Right lobe of liver (tissue), 6 donors: ENCODE results near the gene FGF9. TPM values are rescaled to one million over a fixed set of nuclear protein-coding genes. Genes with fewer than 3 reads are reported as not detected.

Source experiments
- ATAC-seq, 4 donors: fragments of 200-7000 bp; cut with Tn5 transposase; one replicate each; pipeline ENCODE4 v1.9.1; 2020; ENCODE audit warnings: mild to moderate bottlenecking in 4 of 4, moderate library complexity in 4 of 4
- DNase-seq, 3 donors: peaks; one replicate each; pipeline ENCODE4 v3.0.0-alpha.2; 2020
- H3K27ac ChIP-seq, 3 donors: fragments of 200-600 bp; one replicate each; pipeline ENCODE4 v1.8.0; 2022
- H3K27me3 ChIP-seq, 2 donors: fragments of 200-600 bp; one replicate each; pipeline ENCODE4 v1.8.0; 2022
- H3K36me3 ChIP-seq, 4 donors: fragments of 200-600 bp; sonication (generic) in 1 of 4; one replicate each; pipeline versions ENCODE4 v1.5.1 to v1.8.0; 2017 to 2022; ENCODE audit warnings: control low read depth in 1 of 4
- H3K4me1 ChIP-seq, 4 donors: fragments of 200-600 bp; sonication (generic) in 1 of 4; one replicate each; pipeline versions ENCODE4 v1.5.1 to v1.8.0; 2017 to 2022; ENCODE audit warnings: control low read depth in 1 of 4
- H3K4me3 ChIP-seq, 3 donors: fragments of 200-600 bp; one replicate each; pipeline ENCODE4 v1.8.0; 2022
- H3K9me3 ChIP-seq, 4 donors: fragments of 200-600 bp; sonication (generic) in 1 of 4; one replicate each; pipeline versions ENCODE4 v1.5.1 to v1.8.0; 2017 to 2022; ENCODE audit warnings: control low read depth in 1 of 4
- CTCF ChIP-seq, 4 donors: fragments of 200-600 bp in 3 of 4; fragments of 450-650 bp in 1 of 4; IDR thresholded peaks; one replicate each; pipeline versions ENCODE4 v1.5.1 to v1.8.0; 2016 to 2022; ENCODE audit warnings: antibody characterized with exemption in 4 of 4, mild to moderate bottlenecking in 2 of 4
- POLR2A ChIP-seq: fragments of 450-650 bp; IDR thresholded peaks from one replicate; pipeline ENCODE4 v1.6.1; 2017; ENCODE audit warnings: antibody characterized with exemption, mild to moderate bottlenecking
- WGBS: methylation state at CpG from one replicate; pipeline ENCODE4 v1.1.6; 2018; ENCODE audit warnings: low coverage, low lambda C conversion rate; ENCODE audit not compliant: insufficient coverage; ENCODE audit errors: missing lambda C conversion rate; 5-methylcytosine and 5-hydroxymethylcytosine counted together
- intact Hi-C, 2 donors: fragments of 100-400 bp; cut with DNase I; formaldehyde crosslinking; loops; one replicate each; pipeline versions ENCODE4 v1.11.2 to v1.14.1; 2022
- total RNA-seq, 6 experiments: library from RNA; depleted of rRNA in 2 of 6; stranded (reverse); fragments of >200 nt in 2 of 6; fragmentation: NEBNext Ultra II Directional in 3 of 6; extraction: Animal tissue kit (Norgen Biotek cat#: 25700) in 3 of 6; gene quantifications; one replicate each; pipeline versions ENCODE4 v1.1.0 to v1.2.4, GENCODE V29; 2016 to 2023
- donor health status: DM: no; HTN: yes; CAD: no.
- donor health status: DM: no; HTN: no; CAD: no.
- donor health status: DM: no; HTN: no; CAD: no.
- donor health status: DM: no; HTN: yes; CAD: no.
- donor health status: DM: no; HTN: yes; CAD: no.

FGF9 gene
- total RNA-seq, 6 experiments from 2014 or later, result not detected

DNA sequence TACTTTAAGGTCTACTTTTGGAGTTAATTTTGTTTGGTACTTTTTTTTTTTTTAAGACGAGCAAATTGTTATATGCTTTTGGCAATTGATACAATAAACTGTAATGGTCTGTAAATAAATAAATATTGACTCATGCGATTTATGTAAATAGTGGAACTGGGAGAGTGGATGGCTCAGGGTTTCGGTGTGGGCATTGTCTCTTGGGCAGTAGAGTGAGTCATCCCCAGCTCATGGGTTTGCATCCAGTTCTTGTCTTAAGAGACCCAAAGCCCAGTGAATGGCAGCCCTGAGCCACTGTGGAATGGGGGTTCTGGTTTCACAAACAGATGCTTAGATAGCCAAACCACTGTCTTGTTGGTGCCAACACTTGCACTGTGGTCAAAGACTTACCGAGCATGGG lies 33.0 kb downstream of the FGF9 start:
- WGBS, result 43% methylated on average over 3 of the region's 4 CpGs
- H3K27ac ChIP-seq, result no peak overlapping the region
- no peak for ATAC-seq

DNA sequence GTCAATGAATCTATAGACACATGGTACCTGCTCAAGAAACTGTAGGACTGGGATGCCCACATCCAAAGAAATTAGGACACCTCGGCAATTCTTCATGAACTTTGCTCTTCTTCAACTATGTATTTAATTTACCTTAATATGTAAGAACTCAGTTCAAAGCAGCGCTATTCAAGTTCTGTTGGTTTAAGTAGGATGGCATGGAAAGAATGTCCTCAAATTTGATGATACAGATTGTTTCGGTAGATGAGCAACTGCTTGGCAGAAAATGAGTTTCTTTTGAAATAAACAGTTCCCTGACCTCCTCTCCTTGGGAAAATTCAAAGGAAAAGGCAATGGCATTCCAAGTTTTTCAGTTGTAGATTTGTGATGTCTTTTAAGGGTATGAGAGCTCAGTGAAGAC lies 36.7 kb downstream of the FGF9 start:
- H3K27ac ChIP-seq, result no peak overlapping the region
- no peaks in the 10 kb centered on the region for H3K9me3 ChIP-seq
- H3K4me3 ChIP-seq, result no peak overlapping the region
- ATAC-seq (no peak), DNase-seq (no peak)
- TF ChIP-seq POLR2A, result no peak
- TF ChIP-seq CTCF (IDR thresholded peaks at IDR 0.05), result no peak
- no peaks in the 10 kb centered on the region for H3K36me3 ChIP-seq
- 51% methylated on average over 3 of the region's 3 CpGs for whole genome bisulfite sequencing
- intact Hi-C loops, result no loop called here
- no peaks in the 10 kb centered on the region for H3K27me3 ChIP-seq
- H3K4me1 ChIP-seq, result no peaks in the 10 kb centered on the region

More for the DNA sequence above, 33.0 kb downstream of the FGF9 start:
- no peaks in the 10 kb centered on the region for H3K36me3 ChIP-seq
- H3K4me1 ChIP-seq, result no peaks in the 10 kb centered on the region
- no peak for TF ChIP-seq POLR2A
- no peak for TF ChIP-seq CTCF (IDR thresholded peaks at IDR 0.05)
- H3K27me3 ChIP-seq, result no peaks in the 10 kb centered on the region
- no peaks in the 10 kb centered on the region for H3K9me3 ChIP-seq
- no peak overlapping the region for H3K4me3 ChIP-seq
- DNase-seq, result no peak
- intact Hi-C loops, result no loop called here

- ATAC-seq (no peak), DNase-seq (no peak)
- Histone ChIP-seq H3K4me3 (no peak overlapping the region), H3K27ac (no peak overlapping the region), H3K36me3 (no peaks in the 10 kb centered on the region), H3K27me3 (no peaks in the 10 kb centered on the region), H3K4me1 (no peaks in the 10 kb centered on the region), H3K9me3 (no peaks in the 10 kb centered on the region)
- intact Hi-C loops, result no loop called here
- WGBS, result 46% methylated on average over 1 of the region's 1 CpG
- no peak for TF ChIP-seq POLR2A
- TF ChIP-seq CTCF (IDR thresholded peaks at IDR 0.05), result no peak
These were observed 38.8 kb downstream of the FGF9 start for GRCh38 chr13:21709697-21710096.

- DNase-seq (no peak), ATAC-seq (no peak)
- no peak for TF ChIP-seq CTCF (IDR thresholded peaks at IDR 0.05)
- no peak for TF ChIP-seq POLR2A
- H3K27me3 ChIP-seq, result no peaks in the 10 kb centered on the region
- intact Hi-C loops, result no loop called here
- H3K4me1 ChIP-seq, result no peaks in the 10 kb centered on the region
- H3K36me3 ChIP-seq, result no peaks in the 10 kb centered on the region
- no peak overlapping the region for H3K27ac ChIP-seq
- no peak overlapping the region for H3K4me3 ChIP-seq
- H3K9me3 ChIP-seq, result no peaks in the 10 kb centered on the region
- WGBS, result 42% methylated on average over 2 of the region's 2 CpGs
These were observed 39.3 kb downstream of the FGF9 start for GRCh38 chr13:21710163-21710562.

DNA sequence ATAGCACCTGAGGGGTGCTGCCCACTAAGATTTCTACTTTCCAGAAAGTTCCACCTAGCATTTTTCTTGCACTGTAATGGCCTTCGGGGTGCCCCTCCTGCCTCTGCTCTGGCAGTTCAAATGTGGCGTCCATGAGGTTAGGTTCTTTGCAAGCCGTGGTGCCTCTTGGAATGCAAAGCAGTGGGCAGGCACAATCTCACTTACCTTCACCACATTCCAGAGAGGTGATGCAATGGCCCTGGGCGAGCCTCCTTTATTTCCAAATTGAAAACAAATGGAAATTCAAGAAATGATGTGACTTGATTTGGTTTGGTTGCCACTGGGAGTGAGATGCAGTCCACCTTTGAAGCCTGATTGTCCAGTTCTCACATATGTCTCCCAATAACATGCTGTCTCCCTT lies 46.9 kb downstream of the FGF9 start:
- H3K4me1 ChIP-seq, result no peaks in the 10 kb centered on the region
- no peak for TF ChIP-seq CTCF (IDR thresholded peaks at IDR 0.05)
- TF ChIP-seq POLR2A, result no peak
- H3K27ac ChIP-seq, result no peak overlapping the region
- H3K4me3 ChIP-seq, result no peak overlapping the region
- no peaks in the 10 kb centered on the region for H3K27me3 ChIP-seq
- 23% methylated on average over 2 of the region's 4 CpGs for WGBS
- ATAC-seq (no peak), DNase-seq (no peak)
- no peaks in the 10 kb centered on the region for H3K36me3 ChIP-seq
- no peaks in the 10 kb centered on the region for H3K9me3 ChIP-seq
- intact Hi-C loops, result no loop called here
